Cerebellar cortex (tissue), 1 donor: ENCODE data around the gene AMZ2.
"Not testable (repeated sequence)": the region's sequence is repeated elsewhere in the genome, so short reads cannot be mapped to it uniquely, and the experiment has no call there.

Source experiments
- DNase-seq: peaks from one replicate; pipeline ENCODE4 v3.0.0-alpha.2; 2015; ENCODE audit warnings: low spot score

Gene AMZ2

GRCh38 chr17:68220186-68220585 lies 27.7 kb upstream of the AMZ2 start:
- DNase-seq, result not testable (repeated sequence)

- not testable (repeated sequence) for DNase-seq
Observed at GRCh38 chr17:68220786-68221185, 27.1 kb upstream of the AMZ2 start.

- DNase-seq, result no peak
Observed at GRCh38 chr17:68221786-68222185, 26.1 kb upstream of the AMZ2 start.

GRCh38 chr17:68222606-68223005 lies 25.2 kb upstream of the AMZ2 start:
- DNase-seq, result no peak

- DNase-seq, result not testable (repeated sequence)
Observed at GRCh38 chr17:68225055-68225454, 22.8 kb upstream of the AMZ2 start.

GRCh38 chr17:68228039-68228680 lies 19.7 kb upstream of the AMZ2 start:
- DNase-seq, result not testable (repeated sequence)

- peak; percentile 99 for DNase-seq
Observed at GRCh38 chr17:68228817-68229570, 18.8 kb upstream of the AMZ2 start.

- no peak for DNase-seq
Observed at GRCh38 chr17:68229619-68230018, 18.2 kb upstream of the AMZ2 start.

GRCh38 chr17:68231131-68231530 lies 16.7 kb upstream of the AMZ2 start:
- DNase-seq, result not testable (repeated sequence)

GRCh38 chr17:68231541-68231940 lies 16.3 kb upstream of the AMZ2 start:
- no peak for DNase-seq

GRCh38 chr17:68232741-68233140 lies 15.1 kb upstream of the AMZ2 start:
- not testable (repeated sequence) for DNase-seq

GRCh38 chr17:68234726-68235335 lies 13.0 kb upstream of the AMZ2 start:
- peak; percentile 58 for DNase-seq

GRCh38 chr17:68235336-68235791 lies 12.5 kb upstream of the AMZ2 start:
- peak; percentile 88 for DNase-seq

GRCh38 chr17:68237369-68238163 lies 10.3 kb upstream of the AMZ2 start:
- DNase-seq, result peak; percentile 32

- no peak for DNase-seq
Observed at GRCh38 chr17:68238164-68238870, 9.5 kb upstream of the AMZ2 start.

GRCh38 chr17:68238871-68239253 lies 9.0 kb upstream of the AMZ2 start:
- peak; percentile 36 for DNase-seq

- no peak for DNase-seq
Observed at GRCh38 chr17:68239632-68240366, 8.0 kb upstream of the AMZ2 start.

- DNase-seq, result peak; percentile 35
Observed at GRCh38 chr17:68246271-68247028, 1.4 kb upstream of the AMZ2 start.

- peak; percentile 49 for DNase-seq
Observed at GRCh38 chr17:68248199-68248825, 469 bp downstream of the AMZ2 start.

GRCh38 chr17:68248891-68249290 lies 1.0 kb downstream of the AMZ2 start:
- no peak for DNase-seq
